ENCODE measurements around the gene DENND11.

DNA sequence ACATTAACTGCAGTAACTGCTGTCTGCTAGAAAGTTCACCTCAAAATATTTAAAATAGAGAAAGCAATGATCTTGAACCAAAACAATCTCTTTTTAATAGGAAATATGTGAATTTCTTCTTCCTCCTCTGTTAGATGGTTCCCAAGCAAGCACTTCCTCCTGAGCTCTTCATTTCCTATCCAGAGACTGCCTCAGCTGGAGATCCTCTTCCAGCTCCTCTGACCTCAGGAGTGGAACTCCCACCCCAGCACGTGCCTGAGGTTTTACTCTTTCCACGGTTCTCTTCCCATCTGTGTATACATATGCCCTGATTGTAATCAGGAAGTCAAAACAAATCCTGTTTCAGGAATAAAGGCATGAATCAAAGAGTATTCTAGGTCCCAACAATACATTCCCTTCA, 5.6 kb downstream of the DENND11 start:
- TF ChIP-seq SIN3A (IDR thresholded peaks at IDR 0.05; ENCODE audit: borderline replicate concordance, low read depth, low read length) (no peak), TAF1 (IDR thresholded peaks at IDR 0.05; ENCODE audit: borderline replicate concordance, low read depth, low read length) (no peak), NFIC (IDR thresholded peaks at IDR 0.05; ENCODE audit: borderline replicate concordance) (no peak), EP300 (IDR thresholded peaks at IDR 0.05; ENCODE audit: borderline replicate concordance in 1 of 2, low read depth in 1 of 2, low read length in 1 of 2) (no peak), RXRA (IDR thresholded peaks at IDR 0.05; ENCODE audit: borderline replicate concordance, low read depth) (no peak), RCOR1 (IDR thresholded peaks at IDR 0.05; ENCODE audit: low read length) (no peak), POLR2AphosphoS5 (IDR thresholded peaks at IDR 0.05; ENCODE audit: low read depth, low read length) (no peak), TEAD4 (IDR thresholded peaks at IDR 0.05; ENCODE audit: borderline replicate concordance, insufficient read depth) (no peak)
- TF ChIP-seq, protein P1, sequence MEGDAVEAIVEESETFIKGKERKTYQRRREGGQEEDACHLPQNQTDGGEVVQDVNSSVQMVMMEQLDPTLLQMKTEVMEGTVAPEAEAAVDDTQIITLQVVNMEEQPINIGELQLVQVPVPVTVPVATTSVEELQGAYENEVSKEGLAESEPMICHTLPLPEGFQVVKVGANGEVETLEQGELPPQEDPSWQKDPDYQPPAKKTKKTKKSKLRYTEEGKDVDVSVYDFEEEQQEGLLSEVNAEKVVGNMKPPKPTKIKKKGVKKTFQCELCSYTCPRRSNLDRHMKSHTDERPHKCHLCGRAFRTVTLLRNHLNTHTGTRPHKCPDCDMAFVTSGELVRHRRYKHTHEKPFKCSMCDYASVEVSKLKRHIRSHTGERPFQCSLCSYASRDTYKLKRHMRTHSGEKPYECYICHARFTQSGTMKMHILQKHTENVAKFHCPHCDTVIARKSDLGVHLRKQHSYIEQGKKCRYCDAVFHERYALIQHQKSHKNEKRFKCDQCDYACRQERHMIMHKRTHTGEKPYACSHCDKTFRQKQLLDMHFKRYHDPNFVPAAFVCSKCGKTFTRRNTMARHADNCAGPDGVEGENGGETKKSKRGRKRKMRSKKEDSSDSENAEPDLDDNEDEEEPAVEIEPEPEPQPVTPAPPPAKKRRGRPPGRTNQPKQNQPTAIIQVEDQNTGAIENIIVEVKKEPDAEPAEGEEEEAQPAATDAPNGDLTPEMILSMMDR (IDR thresholded peaks at IDR 0.05): no peak
- TF ChIP-seq, protein P2, sequence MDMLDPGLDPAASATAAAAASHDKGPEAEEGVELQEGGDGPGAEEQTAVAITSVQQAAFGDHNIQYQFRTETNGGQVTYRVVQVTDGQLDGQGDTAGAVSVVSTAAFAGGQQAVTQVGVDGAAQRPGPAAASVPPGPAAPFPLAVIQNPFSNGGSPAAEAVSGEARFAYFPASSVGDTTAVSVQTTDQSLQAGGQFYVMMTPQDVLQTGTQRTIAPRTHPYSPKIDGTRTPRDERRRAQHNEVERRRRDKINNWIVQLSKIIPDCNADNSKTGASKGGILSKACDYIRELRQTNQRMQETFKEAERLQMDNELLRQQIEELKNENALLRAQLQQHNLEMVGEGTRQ (IDR thresholded peaks at IDR 0.05; ENCODE audit: borderline replicate concordance, low read depth, low read length): no peak

Measured in SK-N-SH (cell line).